GM10266 (cell line): ENCODE measurements around the gene ENPP7.
A peak's percentile ranks its signal among the peaks of the same experiment; 100 is the strongest.

Experiments
- DNase-seq: peaks from one replicate; pipeline ENCODE4 v3.0.0; 2012; ENCODE audit errors: extremely low spot score
- TF ChIP-seq, protein P1 (sequence below): IDR thresholded peaks from 2 replicates; pipeline ENCODE4 v1.5.1; 2012; ENCODE audit warnings: mild to moderate bottlenecking, low read depth; ENCODE audit not compliant: control insufficient read depth, insufficient read depth; ENCODE audit errors: missing control alignments

The ENPP7 gene

DNA sequence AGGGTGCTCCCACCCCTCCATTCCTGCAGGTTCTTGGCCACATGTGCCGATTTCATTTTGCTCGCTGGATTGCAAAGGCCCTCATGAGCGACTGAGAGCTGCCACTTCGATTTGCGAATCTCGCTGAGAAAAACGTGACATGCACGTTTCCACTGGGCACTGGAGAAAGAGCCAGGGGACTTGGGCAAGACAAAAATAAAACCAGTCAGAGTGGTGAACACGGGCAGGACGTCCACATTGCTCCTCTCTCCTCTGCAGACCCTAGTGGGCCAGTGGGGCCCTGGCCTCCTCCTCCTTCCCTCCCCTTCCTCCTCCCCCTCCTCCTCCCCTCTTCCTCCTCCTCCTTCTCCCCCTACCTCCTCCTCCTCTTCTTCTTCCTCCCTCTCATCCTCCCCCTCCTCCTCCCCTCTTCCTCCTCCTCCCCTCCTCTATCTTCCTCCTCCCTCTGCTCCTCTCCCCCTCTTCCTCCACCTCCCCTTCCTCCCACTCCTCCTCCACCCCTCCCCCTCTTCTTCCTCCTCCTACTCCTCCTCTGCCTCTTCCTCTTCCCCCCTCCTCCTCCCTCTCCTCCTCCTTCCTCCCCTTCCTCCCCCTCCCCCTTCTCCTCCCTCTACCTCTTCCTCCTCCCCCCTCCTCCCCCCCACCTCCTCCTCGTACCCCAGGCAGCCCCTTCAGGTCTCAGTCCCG, 28.1 kb upstream of the ENPP7 start:
- TF ChIP-seq, protein P1, sequence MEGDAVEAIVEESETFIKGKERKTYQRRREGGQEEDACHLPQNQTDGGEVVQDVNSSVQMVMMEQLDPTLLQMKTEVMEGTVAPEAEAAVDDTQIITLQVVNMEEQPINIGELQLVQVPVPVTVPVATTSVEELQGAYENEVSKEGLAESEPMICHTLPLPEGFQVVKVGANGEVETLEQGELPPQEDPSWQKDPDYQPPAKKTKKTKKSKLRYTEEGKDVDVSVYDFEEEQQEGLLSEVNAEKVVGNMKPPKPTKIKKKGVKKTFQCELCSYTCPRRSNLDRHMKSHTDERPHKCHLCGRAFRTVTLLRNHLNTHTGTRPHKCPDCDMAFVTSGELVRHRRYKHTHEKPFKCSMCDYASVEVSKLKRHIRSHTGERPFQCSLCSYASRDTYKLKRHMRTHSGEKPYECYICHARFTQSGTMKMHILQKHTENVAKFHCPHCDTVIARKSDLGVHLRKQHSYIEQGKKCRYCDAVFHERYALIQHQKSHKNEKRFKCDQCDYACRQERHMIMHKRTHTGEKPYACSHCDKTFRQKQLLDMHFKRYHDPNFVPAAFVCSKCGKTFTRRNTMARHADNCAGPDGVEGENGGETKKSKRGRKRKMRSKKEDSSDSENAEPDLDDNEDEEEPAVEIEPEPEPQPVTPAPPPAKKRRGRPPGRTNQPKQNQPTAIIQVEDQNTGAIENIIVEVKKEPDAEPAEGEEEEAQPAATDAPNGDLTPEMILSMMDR: no peak
- no peak for DNase-seq

DNA sequence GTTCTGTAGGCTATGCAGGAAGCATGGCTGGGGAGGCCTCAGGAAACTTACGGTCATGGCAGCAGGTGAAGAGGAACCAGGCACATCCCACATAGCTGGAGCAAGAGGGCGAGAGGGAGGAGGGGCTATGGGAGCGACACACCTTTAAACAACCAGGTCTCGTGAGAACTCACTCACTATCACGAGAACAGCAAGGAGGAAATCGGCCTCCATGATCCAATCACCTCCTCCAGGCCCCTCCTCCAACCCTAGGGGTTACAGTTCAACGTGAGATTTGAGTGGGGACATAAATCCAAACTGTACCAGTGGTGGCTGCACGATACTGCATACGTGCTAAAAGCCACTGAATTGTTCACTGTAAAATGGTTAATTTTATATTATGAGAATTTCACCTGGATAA, 26.1 kb upstream of the ENPP7 start:
- no peak for DNase-seq
- TF ChIP-seq, protein P1: no peak

DNA sequence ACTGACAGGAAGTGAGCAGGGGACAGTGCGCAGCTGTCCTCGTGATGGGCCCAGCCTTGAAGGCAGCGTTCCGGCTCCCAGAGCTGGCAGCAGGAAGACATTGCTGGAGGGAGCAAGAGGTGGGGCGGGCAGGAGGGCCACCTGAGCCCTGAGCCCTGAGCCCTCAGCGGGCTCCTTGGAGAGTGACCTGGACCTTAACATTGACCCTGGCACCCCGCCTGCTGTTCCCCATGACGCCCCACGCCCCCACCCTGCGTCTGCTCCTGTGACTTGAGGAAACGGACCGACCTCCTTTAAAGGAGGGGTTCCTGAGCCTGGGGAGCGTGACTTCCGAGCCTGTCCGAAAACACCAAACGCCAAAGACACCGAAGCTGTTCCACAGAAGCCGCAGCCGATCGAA, 25.1 kb upstream of the ENPP7 start:
- DNase-seq: no peak
- TF ChIP-seq, protein P1: no peak

DNA sequence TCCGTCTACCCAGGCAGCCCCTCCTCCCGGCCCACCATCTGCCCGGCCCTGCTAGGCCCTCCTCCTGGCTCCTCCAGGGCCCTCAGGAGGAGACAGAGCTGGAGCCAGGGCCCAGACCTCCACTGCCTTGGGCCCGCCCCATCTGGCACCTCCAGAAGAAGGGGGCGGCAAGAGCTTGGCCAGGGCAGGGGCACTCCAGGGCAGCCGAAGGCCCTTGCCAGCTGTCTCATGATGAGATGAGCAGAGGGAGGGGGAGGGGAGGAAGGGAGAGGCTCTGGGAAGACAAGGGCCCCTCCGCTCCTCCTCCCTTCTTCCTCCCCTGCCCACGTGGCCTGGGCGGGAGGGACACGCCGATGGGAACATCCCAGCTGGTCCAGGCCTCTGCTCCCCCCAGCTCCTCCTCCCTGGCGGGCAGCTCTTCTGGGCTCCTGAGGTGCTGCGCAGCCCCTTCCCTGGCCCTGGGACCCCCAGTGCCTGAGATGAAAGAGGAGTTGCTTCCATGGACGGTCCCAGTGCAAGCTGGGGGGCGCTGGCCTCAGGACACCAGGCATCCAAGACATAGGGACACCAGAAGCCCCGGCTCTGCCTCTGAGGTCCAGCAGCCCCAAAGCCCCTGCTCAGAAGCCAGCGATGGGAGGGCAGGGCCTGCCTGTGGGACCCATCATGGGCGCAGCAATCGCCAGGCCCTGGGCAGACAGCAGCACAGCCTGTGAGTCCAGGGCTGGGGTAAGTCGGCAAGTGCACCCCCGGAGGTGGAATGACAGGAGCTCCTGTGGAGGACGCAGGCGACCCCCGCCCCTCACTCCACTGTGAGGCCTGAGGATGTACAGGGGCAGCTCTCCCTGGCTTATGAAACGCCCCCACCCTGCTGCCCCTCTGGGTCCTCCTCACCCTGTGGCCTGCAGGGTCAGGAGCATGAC, 23.6 kb upstream of the ENPP7 start:
- DNase-seq: no peak
- TF ChIP-seq, protein P1: no peak

DNA sequence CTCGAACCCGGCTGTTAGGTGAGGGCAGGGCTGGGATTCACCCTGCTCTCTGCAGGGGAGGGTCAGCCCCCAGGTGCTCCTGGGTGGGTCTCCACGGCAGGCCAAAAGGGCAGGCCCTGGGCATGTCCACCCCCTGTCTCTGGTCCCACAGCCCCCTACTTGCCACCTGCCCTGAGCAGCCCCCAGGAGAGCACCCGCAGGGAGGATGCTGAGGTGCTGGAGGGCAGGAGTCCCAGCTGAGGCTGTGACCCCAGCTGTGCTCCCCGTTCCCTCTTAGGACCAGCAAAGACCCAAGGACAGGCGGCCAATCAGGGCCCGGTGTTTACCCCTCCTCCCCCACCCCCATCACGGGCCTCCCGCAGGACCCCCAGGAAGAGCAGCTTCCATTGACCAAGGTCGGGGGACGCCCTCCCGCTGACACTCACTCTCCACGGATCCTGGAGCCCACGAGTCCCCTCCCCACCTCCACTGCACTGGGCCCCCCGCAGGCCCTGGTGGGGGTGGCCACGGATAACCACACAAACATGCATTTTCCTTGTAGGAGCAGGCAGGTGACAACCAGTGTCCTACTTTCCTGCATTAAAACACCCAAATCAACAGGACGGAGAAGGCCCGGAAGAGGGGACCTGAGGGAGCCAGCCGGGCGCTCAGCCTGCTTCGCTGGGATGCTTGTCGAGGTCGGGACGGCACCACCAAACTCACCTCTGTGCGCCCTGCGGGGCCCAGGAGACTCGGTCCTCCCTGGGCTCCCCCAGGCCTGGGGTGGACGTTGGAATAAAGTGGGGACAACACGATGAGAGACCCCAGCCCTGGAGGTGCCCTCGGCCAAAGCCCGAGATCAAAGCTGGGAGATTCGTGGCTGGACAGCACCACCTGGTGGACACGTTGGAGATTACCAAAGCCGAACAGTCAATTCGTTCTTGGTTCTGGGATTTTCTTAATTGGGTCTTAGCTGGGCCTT, 22.5 kb upstream of the ENPP7 start:
- DNase-seq: peak; percentile 67
- TF ChIP-seq, protein P1: peak; percentile 73

DNA sequence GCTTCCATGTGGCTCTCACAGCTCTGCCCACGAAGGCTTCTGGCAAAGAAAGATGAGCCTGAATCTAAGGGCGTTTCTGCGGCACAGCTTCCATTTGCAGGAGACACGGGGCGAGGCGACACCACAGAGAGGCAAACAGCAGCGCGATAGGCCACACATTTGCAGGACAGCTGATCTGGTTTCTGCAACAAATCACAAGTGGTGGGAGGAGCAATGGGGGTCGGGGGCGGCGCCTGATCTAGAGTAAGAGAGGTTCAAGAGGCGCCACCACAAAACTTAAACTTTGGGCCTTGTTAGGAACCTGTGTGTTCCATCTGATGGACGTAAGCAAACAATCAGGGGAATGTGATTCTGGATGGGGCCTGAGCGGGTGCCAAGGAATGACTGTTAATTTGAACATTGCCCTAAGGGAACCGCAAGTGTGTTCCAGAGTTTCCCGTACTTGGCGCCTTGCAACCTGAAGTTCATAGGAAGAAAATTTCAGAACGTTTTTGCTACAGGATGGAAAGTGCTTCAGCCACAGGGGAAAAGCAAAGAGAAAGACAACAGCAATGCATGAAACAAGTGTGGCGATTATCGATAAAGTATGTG, 18.9 kb upstream of the ENPP7 start:
- TF ChIP-seq, protein P1: no peak

More for the DNA sequence above, 18.9 kb upstream of the ENPP7 start:
- DNase-seq: no peak
